Measurements from ENCODE around the gene CELA3A.

- TF ChIP-seq CTCF (IDR thresholded peaks at IDR 0.05; ENCODE audit: low read depth, low read length), result no peak
- TF ChIP-seq EZH2phosphoT487 (IDR thresholded peaks at IDR 0.05; ENCODE audit: low read depth), result no peak
Measured at GRCh38 chr1:22051607-22052114, 50.2 kb downstream of the CELA3A start.

Measured in OCI-LY3 (cell line).